Brain microvascular endothelial cell (primary cell): ENCODE measurements around the gene UVSSA.

Experiments used
- DNase-seq: peaks from one replicate; pipeline ENCODE4 v3.0.0-alpha.2; 2020
- H3K27ac ChIP-seq: fragments of 250-450 bp; sonication (Bioruptor Pico); 2 replicates; pipeline ENCODE4 v1.5.1; 2020; ENCODE audit warnings: mild to moderate bottlenecking, moderate library complexity
- H3K27me3 ChIP-seq: fragments of 250-450 bp; sonication (Bioruptor Pico); replicated peaks from 2 replicates; pipeline ENCODE4 v1.5.1; 2020; ENCODE audit warnings: mild to moderate bottlenecking
- H3K36me3 ChIP-seq: fragments of 250-450 bp; sonication (Bioruptor Pico); replicated peaks from 2 replicates; pipeline ENCODE4 v1.5.1; 2020; ENCODE audit warnings: mild to moderate bottlenecking
- H3K4me3 ChIP-seq: 2 replicates; pipeline ENCODE4 v1.5.1; 2011; ENCODE audit warnings: low read depth, mild to moderate bottlenecking, control low read depth, low read length, moderate library complexity
- in situ Hi-C: cut with HindIII; loops from 2 replicates; pipeline ENCODE4 v1.10.0; 2017; ENCODE audit warnings: low sequenced_read_pairs, low pct_ligation_motif_present
- TF ChIP-seq, protein P1 (sequence below): IDR thresholded peaks from 2 replicates; pipeline ENCODE4 v1.5.1; 2011; ENCODE audit warnings: low read depth, mild to moderate bottlenecking, moderate library complexity, low read length, control low read depth, inconsistent platforms; ENCODE audit errors: missing control alignments

The UVSSA gene

DNA sequence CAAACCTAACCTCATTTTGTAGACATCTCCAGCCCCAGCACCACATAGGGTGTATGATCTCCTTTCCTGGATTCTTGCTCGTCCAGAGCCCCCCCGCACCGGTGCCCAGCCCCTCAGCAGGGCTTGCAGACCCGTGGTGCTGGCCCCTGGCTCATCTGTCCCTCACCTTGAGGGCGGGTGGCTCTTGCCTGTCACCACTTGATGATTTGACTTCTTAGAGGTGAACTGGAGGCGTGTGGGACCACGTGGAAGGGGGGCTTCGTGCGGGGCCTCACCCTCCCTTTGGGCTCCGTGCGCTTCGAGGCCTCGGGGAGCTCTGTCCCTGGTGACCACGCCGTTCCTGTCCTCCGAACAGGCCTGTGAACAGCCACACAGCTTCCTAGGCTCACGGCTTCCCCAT is 15.5 kb downstream of the UVSSA start:
- Histone ChIP-seq H3K4me3 (no peak overlapping the region), H3K27me3 (no peaks in the 10 kb centered on the region), H3K27ac (no peak overlapping the region), H3K36me3 (no peaks in the 10 kb centered on the region)
- in situ Hi-C loops = no loop called here
- TF ChIP-seq, protein P1, sequence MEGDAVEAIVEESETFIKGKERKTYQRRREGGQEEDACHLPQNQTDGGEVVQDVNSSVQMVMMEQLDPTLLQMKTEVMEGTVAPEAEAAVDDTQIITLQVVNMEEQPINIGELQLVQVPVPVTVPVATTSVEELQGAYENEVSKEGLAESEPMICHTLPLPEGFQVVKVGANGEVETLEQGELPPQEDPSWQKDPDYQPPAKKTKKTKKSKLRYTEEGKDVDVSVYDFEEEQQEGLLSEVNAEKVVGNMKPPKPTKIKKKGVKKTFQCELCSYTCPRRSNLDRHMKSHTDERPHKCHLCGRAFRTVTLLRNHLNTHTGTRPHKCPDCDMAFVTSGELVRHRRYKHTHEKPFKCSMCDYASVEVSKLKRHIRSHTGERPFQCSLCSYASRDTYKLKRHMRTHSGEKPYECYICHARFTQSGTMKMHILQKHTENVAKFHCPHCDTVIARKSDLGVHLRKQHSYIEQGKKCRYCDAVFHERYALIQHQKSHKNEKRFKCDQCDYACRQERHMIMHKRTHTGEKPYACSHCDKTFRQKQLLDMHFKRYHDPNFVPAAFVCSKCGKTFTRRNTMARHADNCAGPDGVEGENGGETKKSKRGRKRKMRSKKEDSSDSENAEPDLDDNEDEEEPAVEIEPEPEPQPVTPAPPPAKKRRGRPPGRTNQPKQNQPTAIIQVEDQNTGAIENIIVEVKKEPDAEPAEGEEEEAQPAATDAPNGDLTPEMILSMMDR = no peak
- no peak for DNase-seq

- Histone ChIP-seq H3K27ac (no peak overlapping the region), H3K4me3 (no peak overlapping the region), H3K36me3 (no peaks in the 10 kb centered on the region), H3K27me3 (no peaks in the 10 kb centered on the region)
- TF ChIP-seq, protein P1 = no peak
- DNase-seq = no peak
- in situ Hi-C loops = no loop called here
These were observed 16.5 kb downstream of the UVSSA start for GRCh38 chr4:1363513-1363912.

DNA sequence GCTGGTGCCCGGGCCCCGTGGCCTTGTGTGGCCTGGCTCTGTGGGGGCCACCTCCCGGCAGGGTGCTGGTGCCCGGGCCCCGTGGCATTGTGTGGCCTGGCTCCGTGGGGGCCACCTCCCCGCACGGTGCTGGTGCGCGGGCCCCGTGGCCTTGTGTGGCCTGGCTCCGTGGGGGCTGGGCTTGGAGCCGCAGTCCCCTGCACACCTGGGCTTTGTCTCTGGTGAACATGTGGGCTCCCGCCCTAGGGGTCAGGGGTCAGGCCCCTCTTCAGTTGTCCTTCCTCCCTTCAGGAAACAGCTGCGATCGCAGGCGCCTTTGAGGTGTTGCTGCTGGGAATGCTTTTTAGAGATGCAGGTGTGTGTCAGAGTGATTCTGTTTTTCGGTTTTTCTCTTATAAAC is 17.2 kb downstream of the UVSSA start:
- in situ Hi-C loops = no loop called here
- H3K27ac ChIP-seq = no peak overlapping the region
- DNase-seq = no peak
- TF ChIP-seq, protein P1 = no peak
- H3K36me3 ChIP-seq = no peaks in the 10 kb centered on the region
- H3K27me3 ChIP-seq = no peaks in the 10 kb centered on the region
- no peak overlapping the region for H3K4me3 ChIP-seq

DNA sequence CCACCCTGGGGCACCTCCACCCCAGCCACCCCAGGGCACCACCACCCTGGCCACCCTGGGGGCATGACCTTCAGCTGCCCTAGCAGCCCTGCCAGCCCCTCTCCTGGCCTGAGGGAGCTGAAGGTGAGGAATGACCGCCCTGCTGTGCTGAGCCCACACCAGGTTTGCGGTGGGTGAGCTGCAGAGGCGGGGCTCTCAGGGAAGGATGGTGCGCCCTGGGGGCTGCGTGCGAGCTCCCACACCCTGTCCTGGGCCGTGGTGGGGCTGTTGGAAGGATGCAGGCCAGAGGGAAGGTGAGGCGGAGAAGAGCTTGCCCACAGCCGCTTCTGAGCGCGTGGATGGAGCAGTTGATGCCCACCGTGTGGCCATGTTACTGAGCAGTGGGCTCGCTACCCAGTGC is 17.7 kb downstream of the UVSSA start:
- in situ Hi-C loops = no loop called here
- Histone ChIP-seq H3K4me3 (no peak overlapping the region), H3K27ac (no peak overlapping the region), H3K27me3 (no peaks in the 10 kb centered on the region), H3K36me3 (no peaks in the 10 kb centered on the region)
- TF ChIP-seq, protein P1 = no peak
- DNase-seq = no peak

GRCh38 chr4:1365271-1366178 is 18.5 kb downstream of the UVSSA start:
- no peaks in the 10 kb centered on the region for H3K27me3 ChIP-seq
- TF ChIP-seq, protein P1 = peak; percentile 11
- in situ Hi-C loops = no loop called here
- no peak for DNase-seq
- H3K4me3 ChIP-seq = no peak overlapping the region
- no peak overlapping the region for H3K27ac ChIP-seq
- H3K36me3 ChIP-seq = no peaks in the 10 kb centered on the region
